Thymus (tissue), 2 donors: Measurements from ENCODE around the gene AHCY. TPM values are rescaled to one million over a fixed set of nuclear protein-coding genes. Genes with fewer than 3 reads are reported as not detected.

ENCODE experiments used
- polyA plus RNA-seq: library from polyadenylated mRNA; stranded (reverse); fragments of 200-250 nt; gene quantifications from one replicate; pipeline ENCODE4 v1.2.3, GENCODE V29; 2013
- total RNA-seq: library from RNA; stranded (reverse); fragments of 120-200 nt; gene quantifications from one replicate; pipeline ENCODE4 v1.2.4, GENCODE V29; 2013
- donor health status: healthy.

Gene AHCY
- total and polyA plus RNA-seq, 2 donors, result 56.0 to 69.6 TPM

Other genes starting within 250 kb of the AHCY start
- 78.1 TPM for gene EIF2S2, start 191.1 kb downstream of the AHCY start, total RNA-seq
- gene EIF2S2, start 191.1 kb downstream of the AHCY start, polyA plus RNA-seq, result 48.4 TPM
- 0.09 TPM for gene ASIP, start 61.9 kb downstream of the AHCY start, total RNA-seq
- 1.8 TPM for gene ASIP, start 61.9 kb downstream of the AHCY start, polyA plus RNA-seq
- 36.3 TPM for gene ITCH, start 59.9 kb upstream of the AHCY start, total RNA-seq
- 16.0 TPM for gene ITCH, start 59.9 kb upstream of the AHCY start, polyA plus RNA-seq
- 70.9 TPM for gene DYNLRB1, start 213.1 kb upstream of the AHCY start, total RNA-seq
- 226 TPM for gene DYNLRB1, start 213.1 kb upstream of the AHCY start, polyA plus RNA-seq